Retinal pigment epithelial cell (primary cell): ENCODE measurements around the gene DEDD.

Source experiments
- DNase-seq: peaks from one replicate; pipeline ENCODE4 v3.0.0-alpha.2; 2010; ENCODE audit warnings: low read depth
- H3K4me3 ChIP-seq: 2 replicates; pipeline ENCODE4 v1.5.1; 2011; ENCODE audit warnings: mild to moderate bottlenecking, low read length, control low read depth, moderate library complexity
- TF ChIP-seq, protein P1 (sequence below): conservative IDR thresholded peaks from 2 replicates; pipeline ENCODE4 v1.5.1; 2011; ENCODE audit warnings: low read depth, low read length, control low read depth, inconsistent platforms

Gene DEDD, protein sequence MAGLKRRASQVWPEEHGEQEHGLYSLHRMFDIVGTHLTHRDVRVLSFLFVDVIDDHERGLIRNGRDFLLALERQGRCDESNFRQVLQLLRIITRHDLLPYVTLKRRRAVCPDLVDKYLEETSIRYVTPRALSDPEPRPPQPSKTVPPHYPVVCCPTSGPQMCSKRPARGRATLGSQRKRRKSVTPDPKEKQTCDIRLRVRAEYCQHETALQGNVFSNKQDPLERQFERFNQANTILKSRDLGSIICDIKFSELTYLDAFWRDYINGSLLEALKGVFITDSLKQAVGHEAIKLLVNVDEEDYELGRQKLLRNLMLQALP

DNA sequence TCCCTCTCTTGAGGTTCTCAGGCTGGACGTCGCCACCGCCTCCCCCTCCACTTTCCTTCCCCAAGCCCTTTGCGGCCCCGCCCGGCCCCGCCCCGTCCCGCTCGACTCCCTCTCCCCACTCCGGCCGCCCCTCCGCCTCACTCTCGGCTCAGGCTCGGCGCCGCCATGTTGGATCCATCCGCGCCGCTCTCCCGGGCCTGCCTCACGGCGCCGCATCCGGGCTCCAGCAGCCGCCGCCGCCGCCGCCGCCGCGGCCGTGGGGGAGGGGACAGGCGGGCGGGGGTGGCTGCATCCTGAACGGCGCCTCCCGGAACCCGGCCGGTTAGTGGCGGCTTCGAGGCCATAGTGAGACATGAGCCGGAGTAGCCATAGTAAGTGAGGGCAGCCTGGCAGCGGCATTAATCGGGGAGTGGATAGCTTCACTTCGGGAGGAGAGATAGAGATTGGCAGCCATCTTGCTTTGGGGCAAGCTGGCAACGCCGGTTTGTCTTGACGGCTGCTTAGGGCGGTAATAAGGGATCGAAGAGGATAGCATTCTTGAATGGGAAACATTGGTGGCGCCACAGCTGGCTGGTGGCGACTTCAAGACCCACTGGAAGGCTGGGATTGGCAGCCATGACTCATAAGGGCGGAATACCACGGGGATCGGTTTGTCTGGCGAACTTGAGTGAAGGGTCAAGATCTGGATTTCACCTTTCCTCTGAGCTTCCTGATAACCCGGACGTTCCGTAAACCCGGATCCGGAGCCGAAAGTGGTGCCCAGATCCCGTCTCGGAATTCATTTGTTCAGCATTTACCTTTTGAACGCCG lies at the start of gene DEDD:
Gene DEDD, minus strand, starts transcription at position 258 of the 810 bp plus-strand sequence. CDS start 8,205 bp downstream, outside the sequence.
- TF ChIP-seq, protein P1, sequence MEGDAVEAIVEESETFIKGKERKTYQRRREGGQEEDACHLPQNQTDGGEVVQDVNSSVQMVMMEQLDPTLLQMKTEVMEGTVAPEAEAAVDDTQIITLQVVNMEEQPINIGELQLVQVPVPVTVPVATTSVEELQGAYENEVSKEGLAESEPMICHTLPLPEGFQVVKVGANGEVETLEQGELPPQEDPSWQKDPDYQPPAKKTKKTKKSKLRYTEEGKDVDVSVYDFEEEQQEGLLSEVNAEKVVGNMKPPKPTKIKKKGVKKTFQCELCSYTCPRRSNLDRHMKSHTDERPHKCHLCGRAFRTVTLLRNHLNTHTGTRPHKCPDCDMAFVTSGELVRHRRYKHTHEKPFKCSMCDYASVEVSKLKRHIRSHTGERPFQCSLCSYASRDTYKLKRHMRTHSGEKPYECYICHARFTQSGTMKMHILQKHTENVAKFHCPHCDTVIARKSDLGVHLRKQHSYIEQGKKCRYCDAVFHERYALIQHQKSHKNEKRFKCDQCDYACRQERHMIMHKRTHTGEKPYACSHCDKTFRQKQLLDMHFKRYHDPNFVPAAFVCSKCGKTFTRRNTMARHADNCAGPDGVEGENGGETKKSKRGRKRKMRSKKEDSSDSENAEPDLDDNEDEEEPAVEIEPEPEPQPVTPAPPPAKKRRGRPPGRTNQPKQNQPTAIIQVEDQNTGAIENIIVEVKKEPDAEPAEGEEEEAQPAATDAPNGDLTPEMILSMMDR = no peak
- peak within 1 kb of the TSS; percentile 88 for H3K4me3 ChIP-seq
- peak; percentile 89 for DNase-seq

- no peak for DNase-seq
- no peak overlapping the region for H3K4me3 ChIP-seq
Observed at GRCh38 chr1:161182214-161182613, 49.7 kb upstream of the DEDD start.

DNA sequence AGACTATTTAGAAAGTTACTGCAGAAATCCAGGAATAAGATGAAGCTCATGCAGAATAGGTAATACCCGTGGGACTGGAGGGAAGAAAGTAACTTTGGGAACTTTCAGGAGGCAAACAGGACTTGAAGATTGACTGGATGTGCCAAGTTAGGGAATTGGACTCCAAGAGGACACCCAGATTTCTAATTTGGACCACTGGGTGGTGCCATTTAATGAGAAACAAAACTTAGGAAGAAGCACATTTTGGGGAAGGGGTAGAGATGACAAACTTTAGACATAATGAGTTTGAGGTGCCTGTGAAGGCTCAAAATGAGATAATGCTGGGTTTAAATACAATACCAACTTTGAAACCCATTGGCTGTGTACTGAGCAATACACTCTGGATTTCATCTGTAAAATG lies 48.2 kb upstream of the DEDD start:
- no peak for DNase-seq
- H3K4me3 ChIP-seq = no peak overlapping the region
- TF ChIP-seq, protein P1 = peak; percentile 29

More at GRCh38 chr1:161182214-161182613, 49.7 kb upstream of the DEDD start:
- TF ChIP-seq, protein P1 = no peak

DNA sequence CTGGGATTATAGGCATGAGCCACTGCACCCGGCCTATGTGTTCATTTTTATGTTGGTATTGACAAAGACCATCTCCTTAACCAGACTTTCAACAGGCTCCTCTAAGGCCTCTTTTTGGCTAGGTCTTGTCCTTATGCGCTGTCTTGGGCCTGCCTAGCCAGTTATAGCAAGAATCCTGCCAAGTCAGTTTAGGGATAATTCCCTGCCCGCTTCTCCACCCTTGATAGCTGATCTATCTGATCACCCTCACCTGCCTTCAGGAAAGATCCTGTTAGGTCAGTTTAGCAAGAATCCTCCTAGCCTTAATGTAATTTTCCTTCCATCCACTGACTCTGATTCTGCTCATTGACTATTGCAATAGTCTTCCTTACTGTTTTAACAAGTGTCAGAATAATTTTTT lies 47.2 kb upstream of the DEDD start:
- TF ChIP-seq, protein P1 = no peak
- H3K4me3 ChIP-seq = no peak overlapping the region
- DNase-seq = no peak

DNA sequence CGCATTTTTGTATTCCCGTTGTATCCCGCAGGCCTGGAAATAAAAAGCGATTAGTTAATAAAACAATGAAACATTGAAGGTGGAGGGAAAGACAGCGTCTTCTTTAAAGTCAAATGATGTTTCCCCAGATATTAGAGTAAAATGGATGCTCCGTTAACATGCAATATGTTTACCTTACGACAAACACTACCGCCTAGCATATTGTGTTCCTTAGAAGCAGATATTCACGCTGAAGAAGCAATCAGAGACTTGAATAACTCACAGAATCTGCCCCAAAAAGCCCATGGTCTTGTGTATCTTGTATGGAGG lies 45.4 kb upstream of the DEDD start:
- TF ChIP-seq, protein P1 = no peak
- no peak for DNase-seq
- peak overlapping the region; percentile 98 for H3K4me3 ChIP-seq

DNA sequence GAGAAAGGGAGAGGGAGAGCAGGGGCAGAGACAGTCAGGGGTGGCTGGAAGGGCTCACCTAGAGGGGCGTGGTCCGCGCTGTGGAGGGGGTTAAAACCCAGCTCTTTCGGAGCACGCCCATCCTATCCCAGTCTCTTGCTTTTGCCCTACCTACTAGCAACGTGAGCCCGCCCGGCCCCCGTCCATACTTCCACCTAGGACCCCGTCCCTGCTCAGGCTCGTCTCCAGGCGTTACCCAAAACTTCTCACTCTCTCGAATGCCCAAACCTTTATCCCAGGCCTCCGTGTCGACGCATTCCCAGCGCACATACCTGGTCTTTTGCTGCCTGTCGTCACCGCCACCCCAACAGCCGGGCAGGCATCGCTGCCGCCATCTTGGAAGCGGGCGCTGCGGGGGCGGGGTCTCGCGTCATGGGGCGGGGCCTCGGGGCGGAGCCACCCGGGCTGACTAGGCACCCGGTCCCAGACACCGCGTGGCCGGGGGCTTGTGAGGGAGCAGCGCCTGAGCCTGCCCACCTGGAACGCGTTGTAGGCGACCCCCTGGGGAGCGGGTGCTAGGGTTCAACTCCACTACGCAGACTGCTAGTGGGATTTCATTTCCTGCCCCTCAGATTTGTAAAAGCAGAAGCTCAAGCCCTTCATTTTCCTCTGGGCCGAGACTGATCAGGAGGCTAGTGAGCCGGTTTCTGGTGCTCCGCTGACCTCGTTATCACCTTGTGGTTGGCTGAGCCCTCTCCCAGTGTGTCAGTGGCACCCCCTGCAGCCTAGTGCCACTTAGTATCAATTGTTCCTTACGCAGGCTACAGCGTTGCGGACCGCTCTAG lies 44.9 kb upstream of the DEDD start, which contains the start of gene B4GALT3:
Gene B4GALT3, minus strand, starts transcription at position 396 of the 824 bp plus-strand sequence. CDS start 1,447 bp downstream, outside the sequence.
- TF ChIP-seq, protein P1 = peak; percentile 14
- DNase-seq = no peak
- peak within 1 kb of the TSS; percentile 98 for H3K4me3 ChIP-seq
